Right lobe of liver (tissue), 4 donors: ENCODE measurements around the gene FGF4.

ENCODE experiments used
- POLR2A ChIP-seq: fragments of 450-650 bp; IDR thresholded peaks from one replicate; pipeline ENCODE4 v1.6.1; 2017; ENCODE audit warnings: antibody characterized with exemption, mild to moderate bottlenecking
- TF ChIP-seq, protein P1 (sequence below), 4 donors: fragments of 200-600 bp in 3 of 4; fragments of 450-650 bp in 1 of 4; IDR thresholded peaks; one replicate each; pipeline versions ENCODE4 v1.5.1 to v1.8.0; 2016 to 2022; ENCODE audit warnings: antibody characterized with exemption in 4 of 4, mild to moderate bottlenecking in 2 of 4
- donor health status: DM: no; HTN: no; CAD: no.
- donor health status: DM: no; HTN: no; CAD: no.
- donor health status: DM: no; HTN: yes; CAD: no.

DNA sequence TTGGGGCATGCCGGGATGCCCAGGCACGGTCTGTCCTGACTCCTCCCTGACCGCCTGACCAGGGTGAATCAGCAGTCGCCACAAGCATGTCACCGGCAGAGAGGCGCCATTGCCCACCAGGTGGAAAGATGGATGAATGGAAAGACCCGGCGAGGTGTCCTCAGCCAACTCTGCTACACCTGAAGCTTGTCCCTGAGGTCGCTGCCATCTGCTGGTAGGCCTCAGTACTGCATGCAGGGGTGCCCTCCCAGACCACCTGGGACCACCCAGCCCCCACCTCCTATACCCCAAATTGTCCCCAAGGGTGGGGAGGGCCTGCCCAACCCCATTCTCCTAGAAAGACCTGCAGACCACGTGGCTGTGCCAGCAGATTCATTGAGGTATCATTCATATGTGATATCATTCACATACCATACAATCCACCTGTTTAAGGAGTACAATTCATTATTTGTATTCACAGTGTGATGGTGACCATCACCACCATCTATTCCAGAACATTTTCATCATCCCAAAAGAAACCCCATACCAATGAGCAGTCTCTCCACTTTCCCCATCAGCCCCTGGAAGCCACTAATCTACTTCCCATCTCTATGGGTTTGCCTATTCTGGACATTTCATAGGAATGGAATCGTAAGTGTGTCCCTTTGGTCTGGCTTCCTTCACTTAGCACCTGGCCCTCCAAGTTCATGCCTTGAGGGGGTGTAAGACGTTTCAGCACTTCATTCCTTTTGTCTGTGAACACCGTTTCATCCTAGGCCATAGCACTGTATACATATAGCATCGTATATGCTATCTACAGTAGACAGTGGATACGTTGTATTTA is 26.6 kb upstream of the FGF4 start:
- TF ChIP-seq, protein P1, sequence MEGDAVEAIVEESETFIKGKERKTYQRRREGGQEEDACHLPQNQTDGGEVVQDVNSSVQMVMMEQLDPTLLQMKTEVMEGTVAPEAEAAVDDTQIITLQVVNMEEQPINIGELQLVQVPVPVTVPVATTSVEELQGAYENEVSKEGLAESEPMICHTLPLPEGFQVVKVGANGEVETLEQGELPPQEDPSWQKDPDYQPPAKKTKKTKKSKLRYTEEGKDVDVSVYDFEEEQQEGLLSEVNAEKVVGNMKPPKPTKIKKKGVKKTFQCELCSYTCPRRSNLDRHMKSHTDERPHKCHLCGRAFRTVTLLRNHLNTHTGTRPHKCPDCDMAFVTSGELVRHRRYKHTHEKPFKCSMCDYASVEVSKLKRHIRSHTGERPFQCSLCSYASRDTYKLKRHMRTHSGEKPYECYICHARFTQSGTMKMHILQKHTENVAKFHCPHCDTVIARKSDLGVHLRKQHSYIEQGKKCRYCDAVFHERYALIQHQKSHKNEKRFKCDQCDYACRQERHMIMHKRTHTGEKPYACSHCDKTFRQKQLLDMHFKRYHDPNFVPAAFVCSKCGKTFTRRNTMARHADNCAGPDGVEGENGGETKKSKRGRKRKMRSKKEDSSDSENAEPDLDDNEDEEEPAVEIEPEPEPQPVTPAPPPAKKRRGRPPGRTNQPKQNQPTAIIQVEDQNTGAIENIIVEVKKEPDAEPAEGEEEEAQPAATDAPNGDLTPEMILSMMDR (IDR thresholded peaks at IDR 0.05): peak; percentile 72 to 86 (median 83)
- TF ChIP-seq POLR2A: no peak
